NK-92 (cell line): ENCODE data around the gene PTER.

Experiments
- DNase-seq: peaks from one replicate; lab custom pipeline; 2025; ENCODE audit not compliant: unreplicated experiment; lab: John Stamatoyannopoulos, UW

PTER gene

GRCh38 chr10:16529853-16530252 lies 93.0 kb downstream of the PTER start:
- no peak for DNase-seq

- DNase-seq = no peak
Observed at GRCh38 chr10:16536155-16536554, 99.3 kb downstream of the PTER start.

GRCh38 chr10:16544099-16544498 lies 107.3 kb downstream of the PTER start:
- no peak for DNase-seq

- no peak for DNase-seq
Observed at GRCh38 chr10:16544591-16544990, 107.8 kb downstream of the PTER start.

GRCh38 chr10:16545116-16545736 lies 108.4 kb downstream of the PTER start:
- DNase-seq = no peak

GRCh38 chr10:16547973-16548372 lies 111.2 kb downstream of the PTER start:
- DNase-seq = no peak

DNA sequence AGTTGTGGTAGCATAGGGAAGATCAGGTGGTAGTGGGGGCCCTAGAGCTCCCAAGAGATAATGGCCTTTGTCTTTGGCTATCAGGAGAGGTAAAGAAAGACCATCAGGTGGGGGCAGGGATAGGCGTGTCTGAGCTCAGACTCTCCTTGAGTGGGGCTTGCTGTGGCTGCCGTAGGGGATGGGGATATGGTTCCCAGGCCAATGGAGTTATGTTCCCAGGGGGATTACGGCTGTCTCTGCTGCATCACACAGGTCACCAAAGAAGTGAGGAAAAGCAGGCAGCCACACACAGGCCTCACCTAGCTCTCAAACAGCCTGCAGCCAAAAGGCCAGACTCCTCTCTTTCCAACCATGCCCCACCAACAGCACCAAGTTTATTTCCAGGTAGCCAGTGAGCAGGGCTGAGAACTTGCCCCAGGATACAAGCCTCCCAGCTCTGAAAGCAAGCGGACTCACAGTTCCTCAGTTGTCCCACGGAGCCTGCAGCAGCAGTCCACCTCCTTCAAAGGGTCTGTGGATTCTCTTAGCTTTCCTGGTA lies 122.5 kb downstream of the PTER start:
- DNase-seq = no peak

DNA sequence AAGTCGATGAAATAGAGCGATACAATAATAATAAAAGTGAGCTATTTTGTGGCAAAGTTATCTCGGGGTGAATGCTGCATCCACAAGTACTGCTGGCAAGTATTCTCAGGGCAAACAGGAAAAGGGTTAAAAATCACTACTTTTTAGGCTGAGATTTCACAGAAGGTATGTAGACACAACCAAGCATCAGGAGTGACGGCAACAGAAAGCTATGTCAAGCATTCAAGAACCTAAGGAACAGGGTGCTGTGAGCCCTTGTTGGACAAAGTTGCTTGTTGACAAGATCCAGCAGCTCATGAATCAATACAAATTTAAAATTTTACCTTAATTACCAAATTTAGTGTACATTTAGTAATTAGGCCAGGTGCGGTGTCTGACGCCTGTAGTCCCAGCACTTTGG lies 126.1 kb downstream of the PTER start:
- no peak for DNase-seq
